Inferior parietal cortex (tissue), 1 donor: ENCODE data around the gene ARHGEF12.

Experiments used
- DNase-seq: peaks from one replicate; pipeline ENCODE4 v3.0.0-alpha.2; 2016; ENCODE audit errors: extremely low spot score

ARHGEF12 gene

DNA sequence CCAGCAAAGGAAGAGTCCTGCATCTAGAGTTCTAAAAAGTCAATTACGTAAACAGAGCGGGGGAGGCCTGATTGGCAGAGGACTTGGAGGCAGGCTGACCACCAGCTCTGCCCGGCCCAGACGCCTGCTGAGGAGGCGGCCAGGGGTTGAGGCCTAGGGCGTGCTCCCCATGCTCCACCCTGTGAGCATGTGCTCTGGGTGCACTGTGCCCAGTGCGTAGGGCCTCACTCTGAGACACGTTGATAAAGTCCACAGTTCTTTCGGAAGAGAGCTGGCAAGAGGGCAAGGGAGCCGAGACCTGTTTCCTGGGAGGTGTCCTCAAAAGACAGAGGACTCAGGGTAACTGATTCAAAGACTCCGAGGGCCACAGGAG lies 200.6 kb downstream of the ARHGEF12 start:
- DNase-seq: no peak

DNA sequence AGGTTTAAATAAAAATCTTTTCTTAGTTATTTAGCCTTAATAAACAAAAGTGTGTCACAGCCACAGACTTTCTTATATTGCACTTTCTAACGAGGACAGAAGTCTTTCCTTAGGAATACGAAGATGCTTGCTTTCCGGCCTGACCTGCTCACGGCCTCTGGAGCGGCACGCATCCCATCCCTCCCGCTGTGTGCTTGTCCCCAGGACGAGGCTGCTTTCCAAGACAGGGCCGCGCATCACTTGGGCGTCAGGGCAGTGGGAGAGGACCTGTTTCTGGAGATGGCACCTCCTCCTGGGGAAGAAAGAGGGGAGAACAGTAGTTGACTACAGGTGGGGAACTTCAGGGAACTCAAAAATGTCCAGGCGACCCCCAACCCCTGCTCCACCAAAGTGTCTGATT lies 201.8 kb downstream of the ARHGEF12 start:
- no peak for DNase-seq

DNA sequence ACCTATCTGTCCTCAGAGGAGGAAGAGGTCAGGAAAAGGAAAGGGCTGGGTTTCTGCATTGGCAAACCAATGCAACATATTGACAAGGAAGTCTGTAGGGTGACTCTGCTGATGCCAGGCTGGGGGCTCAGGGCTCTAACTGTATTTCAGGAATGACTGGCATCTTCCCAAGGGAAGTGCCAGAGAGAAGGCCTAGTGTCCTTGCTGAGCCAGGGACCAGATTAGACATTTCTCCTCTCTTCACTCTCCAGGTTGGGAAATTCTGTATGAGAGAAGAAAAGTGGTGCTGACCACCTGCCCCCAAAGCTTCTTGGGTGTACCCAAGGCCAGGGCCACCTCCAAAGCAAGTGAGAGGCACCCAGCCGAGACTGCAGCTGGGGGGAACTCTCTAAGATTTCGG lies 202.5 kb downstream of the ARHGEF12 start:
- no peak for DNase-seq
